RKO (cell line): ENCODE measurements around the gene KCTD5.
"Not testable (repeated sequence)": the region's sequence is repeated elsewhere in the genome, so short reads cannot be mapped to it uniquely, and the experiment has no call there.

Source experiments
- DNase-seq: peaks from one replicate; pipeline ENCODE4 v3.0.0-alpha.2; 2016; ENCODE audit warnings: low spot score

Gene KCTD5

DNA sequence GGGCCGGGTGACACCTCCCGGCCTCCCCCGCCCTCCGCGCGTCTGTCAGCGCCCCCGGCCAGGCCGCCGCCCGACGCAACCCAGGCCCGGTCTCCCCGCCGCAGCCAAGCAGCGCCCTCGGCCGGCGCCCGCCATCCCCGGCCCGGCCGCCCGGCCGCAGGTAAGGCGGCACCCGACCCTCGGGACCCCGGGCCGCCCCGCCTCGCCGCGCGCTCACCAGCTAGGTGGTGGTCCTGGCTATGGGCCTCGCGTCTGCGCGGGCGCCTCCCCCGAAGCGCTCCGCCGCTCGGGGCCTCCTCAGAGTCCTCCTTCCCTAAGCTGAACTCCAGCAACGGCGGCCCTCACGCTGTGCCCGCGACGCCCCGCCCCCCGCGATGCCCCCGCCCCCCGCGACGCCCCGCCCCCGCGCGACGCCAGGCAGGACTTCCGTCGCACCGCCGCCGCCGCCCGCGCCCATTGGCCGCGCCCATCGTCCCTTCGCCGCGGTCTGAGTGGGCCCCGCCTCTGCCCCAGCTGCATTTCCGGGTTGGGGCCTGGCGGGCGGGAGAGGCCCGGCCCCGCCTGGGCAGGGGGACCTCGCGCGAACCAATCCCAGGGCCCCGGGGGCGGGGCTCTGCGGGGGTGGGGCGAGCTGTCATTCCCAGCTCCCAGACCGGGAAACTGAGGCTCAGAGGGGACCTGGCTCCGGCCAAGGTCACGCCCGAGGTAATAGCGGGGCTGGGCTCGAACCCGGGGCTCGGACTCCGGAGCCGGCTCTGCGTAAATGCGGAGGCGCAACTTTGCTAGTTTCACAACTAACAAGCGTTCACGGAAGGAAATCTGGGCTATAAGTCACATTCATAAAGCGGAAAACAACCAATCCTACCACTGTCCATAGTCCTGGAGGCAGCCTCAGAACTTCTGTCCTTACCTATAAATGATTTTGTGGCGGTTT lies 9.0 kb upstream of the KCTD5 start:
- DNase-seq: peak; percentile 94

DNA sequence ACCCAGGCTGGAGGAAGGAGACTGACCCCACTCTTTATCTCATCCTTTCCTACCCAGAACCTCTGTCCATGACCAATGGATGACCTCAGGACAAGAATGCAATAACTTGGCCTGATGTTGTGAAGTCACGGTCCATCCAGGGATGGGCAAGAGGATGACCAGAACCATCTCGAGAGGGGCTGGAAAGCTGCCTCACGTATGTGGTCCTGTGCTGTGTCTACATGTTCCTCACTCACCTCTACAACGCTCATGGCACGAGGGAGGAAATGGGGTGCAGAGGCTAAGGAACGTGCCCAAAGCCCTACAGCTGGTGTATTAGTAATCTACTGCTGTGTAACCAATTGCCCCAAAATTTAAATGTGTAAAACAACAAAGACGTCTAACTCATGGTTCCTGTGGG lies 7.3 kb upstream of the KCTD5 start:
- DNase-seq: no peak

DNA sequence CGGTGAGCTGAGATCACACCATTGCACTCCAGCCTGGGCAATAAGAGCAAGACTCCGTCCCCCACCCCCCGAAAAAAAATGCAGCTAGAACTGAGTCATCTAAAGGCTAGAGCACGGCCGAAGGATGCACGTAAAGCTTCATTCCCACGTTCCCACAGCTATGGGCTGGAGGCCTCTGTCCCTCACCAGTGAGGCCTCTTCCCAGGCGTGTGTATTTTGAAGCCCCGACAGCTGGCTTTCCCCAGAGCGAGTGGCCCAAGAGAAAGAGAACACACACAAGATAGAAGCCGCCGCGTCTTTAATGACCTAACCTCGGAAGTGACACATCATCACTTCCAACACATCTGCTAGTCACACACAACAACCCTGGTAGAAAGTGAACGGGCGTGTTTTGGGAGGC lies 6.6 kb upstream of the KCTD5 start:
- DNase-seq: peak; percentile 93

DNA sequence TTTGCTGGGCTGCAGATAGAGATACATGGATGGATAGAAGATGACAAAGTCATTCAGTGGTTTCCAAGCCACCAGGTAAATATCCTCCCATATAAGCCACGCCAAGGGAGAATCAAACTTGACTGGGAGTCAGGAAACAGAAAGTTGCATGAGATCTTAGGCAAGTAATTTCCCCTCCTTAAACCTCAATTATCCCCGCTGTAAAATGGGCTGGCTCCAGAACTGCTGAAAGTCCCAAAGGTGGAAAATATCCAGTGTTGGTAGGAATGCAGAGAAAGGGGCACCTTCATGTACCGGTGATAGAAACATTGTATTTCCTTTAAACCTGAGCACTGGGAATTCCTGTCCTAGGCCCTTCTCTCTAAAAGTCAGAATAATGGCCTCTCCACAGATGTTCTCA lies 5.4 kb upstream of the KCTD5 start:
- not testable (repeated sequence) for DNase-seq

DNA sequence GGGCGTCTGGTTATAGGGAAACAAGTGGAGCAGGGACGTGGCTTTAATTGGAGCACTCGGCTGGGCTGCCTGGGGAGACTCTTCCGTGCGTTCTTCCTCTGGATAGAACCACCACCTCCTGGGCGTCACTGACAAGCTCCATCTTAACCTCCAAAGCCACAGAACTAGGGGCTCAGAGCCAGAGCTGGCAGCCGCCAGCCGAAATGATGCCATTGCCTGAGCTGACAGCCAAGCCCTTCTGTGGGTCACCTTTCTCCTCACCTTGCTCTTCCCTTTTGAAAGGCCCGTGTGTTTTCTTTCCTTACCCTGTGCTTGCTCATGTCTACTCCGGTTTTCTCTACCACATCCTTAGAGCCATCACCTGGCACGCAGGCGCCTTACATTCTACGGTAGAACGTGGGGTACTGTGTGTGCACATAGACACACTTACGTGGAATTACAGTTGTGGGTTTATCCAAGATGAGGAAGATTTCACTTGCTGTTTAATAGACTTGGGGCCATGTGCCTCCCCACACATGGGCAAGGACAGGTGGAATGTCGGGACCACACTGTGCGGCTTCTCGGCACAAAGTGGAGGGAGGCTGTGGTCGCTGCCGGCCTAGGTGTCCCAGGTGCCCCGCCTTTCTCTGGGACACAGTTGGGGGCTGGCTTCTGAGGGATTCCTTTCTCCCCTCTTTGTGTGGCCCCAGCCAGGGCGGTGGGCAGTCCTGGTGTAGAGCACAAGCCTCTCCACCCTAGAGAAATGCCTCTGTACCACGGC lies 3.9 kb upstream of the KCTD5 start:
- not testable (repeated sequence) for DNase-seq

DNA sequence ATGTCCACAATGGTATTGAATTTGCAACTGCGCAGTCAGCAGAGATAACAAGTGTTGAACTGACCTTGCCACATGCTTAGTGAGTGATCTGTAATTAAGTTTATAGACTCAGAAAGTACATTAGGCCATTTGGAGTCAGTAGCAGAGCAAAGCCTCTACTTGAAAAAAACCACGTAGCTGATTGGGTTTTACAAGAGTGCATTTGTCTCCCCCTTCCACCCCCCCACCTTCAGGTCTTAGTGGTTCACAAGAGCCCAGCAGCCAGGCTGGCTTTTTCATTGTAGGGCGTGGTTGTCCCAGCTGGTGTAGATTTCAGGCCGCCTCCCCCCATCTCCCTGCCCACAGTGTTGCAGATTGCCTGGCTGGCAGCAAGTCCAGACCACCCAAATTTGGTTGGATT lies 2.4 kb upstream of the KCTD5 start:
- not testable (repeated sequence) for DNase-seq

DNA sequence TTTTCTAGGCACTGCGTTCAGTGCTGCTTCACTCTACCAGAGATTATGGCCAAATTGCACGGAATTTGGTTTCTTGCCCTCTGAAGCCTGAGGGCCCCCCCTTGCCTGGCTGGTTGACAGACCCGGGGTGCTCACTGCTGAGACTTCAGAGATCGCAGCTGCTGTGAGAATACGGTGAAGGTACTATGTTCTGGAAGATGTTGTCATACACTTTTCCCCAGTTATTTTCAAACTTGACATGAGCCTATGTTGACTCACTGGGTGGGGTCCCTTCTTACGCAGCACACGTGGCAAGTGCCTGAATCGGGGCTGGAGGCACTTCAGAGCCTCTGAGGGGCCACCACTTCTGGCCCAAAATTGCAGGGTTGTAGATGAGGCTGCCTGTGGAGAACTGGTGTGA lies 2.0 kb upstream of the KCTD5 start:
- peak; percentile 62 for DNase-seq

DNA sequence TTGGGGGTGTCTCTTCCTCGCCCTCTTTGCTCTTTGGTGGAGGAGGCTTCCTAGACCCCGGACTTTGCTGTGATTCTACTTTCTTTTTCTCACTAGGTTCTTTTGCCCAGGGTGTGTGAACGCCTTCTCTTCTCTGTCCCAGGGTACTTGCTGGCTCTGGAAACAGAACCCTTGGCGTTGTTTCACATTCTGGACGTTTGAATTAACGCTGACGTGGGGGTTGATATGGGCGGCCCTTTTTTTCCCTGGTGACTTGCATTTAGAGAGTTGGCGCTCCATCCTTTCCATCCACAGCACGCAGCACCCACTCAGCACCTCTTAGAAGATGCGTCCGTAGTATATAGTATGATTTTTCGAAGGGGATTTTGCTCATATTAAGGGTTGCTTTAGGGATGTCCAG lies 718 bp downstream of the KCTD5 start:
- peak; percentile 38 for DNase-seq

DNA sequence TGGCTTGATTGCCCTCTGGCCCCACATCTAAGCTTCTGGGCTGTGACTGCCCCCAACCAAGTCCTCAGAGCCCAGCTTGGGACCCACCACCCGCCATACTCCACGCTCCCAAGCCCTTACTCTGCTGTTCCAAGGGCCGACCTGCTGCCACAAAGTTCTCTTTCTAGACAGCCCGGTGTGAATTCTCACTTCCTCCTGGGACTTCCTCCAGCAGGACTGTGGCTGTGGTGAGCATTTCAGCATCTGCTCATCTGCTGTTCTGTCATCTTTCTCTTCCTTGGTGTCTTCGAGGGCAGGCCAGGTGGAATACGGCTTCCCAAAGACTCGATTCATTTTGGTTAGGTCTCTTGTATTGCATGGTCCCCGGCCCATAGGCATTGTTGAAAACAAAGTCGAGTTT lies 3.8 kb downstream of the KCTD5 start:
- DNase-seq: not testable (repeated sequence)

DNA sequence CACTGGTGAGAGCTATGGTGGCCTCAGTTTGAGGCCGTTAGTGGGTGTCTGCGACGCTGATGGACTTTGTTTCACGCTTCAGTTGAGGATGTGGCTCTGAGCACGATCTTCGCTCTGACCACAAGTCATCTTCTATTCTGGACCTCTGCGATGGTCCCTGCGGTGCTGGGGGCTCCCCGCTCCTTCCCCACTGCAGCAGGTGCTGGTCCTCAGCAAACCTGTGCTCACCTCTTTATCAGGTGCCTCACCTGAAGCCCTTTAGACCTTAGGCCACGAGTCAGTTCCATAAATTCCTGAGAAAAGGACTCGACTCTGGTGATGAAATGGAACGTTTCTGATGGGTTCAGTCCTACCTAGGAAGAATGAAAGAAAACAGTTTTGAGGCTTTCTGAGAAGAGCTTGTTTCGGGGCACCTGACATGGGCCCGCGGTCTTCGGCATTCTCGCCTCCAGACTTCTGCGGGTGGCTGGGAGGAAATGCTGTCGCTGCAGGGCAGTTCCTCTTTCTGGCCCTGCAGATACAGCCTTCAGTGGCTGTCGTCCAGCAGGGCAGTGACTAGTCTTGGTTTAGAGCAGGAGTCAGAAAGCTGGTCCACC lies 4.7 kb downstream of the KCTD5 start:
- DNase-seq: no peak

DNA sequence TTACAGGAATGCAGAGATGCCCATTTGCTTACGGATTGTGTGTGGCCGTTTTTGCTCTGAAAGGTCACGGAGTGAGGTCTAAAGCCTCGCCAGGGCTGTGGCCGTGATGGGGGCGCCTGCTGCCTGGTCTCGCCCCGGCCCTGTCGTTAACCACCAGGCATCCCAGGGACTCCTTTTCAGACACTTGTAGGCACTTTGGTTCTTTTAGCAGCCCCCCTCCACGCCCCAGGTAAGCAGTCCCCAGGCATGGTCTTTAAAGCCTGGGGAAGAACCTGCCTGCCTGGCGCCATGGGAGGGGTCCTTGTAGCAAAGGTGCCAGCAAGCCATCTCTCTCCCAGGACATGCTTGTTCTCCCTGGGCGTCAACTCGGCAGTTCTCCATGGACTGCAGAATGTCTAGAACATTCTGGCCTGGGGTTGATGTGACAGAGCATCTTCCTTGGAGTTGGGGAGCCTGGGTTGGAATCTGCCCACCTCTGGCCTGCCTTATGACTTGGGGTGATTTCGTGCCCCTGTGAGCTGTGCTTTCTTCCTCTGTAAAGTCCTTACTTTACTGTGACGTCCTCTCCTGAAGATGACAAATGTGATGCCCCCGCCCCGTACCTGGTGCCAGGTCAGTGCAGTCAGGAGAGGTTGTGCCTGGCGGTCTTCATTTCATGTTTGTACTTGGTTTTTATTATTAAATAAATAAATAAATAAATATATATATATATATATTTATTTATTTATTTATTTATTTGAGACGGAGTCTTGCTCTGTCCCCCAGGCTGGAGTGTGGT lies 5.4 kb downstream of the KCTD5 start:
- no peak for DNase-seq

DNA sequence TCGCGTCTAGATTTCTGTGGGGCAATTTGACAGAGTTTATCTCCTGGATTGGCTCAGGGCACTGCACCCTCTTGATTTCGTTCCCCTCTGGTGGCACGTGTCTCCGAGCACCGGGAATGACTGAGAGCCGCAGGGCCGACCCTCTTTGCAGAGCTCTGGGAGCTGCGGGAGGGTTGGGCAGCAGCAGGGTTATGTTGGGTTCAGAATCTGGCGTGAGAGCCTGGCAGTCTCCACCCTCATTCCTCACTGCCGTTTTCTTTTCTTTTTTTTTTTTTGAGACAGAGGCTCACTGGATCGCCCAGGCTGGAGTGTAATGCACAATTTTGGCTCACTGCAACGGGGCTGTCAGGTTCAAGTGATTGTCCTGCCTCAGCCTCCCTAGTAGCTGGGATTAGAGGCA lies 7.1 kb downstream of the KCTD5 start:
- DNase-seq: not testable (repeated sequence)

DNA sequence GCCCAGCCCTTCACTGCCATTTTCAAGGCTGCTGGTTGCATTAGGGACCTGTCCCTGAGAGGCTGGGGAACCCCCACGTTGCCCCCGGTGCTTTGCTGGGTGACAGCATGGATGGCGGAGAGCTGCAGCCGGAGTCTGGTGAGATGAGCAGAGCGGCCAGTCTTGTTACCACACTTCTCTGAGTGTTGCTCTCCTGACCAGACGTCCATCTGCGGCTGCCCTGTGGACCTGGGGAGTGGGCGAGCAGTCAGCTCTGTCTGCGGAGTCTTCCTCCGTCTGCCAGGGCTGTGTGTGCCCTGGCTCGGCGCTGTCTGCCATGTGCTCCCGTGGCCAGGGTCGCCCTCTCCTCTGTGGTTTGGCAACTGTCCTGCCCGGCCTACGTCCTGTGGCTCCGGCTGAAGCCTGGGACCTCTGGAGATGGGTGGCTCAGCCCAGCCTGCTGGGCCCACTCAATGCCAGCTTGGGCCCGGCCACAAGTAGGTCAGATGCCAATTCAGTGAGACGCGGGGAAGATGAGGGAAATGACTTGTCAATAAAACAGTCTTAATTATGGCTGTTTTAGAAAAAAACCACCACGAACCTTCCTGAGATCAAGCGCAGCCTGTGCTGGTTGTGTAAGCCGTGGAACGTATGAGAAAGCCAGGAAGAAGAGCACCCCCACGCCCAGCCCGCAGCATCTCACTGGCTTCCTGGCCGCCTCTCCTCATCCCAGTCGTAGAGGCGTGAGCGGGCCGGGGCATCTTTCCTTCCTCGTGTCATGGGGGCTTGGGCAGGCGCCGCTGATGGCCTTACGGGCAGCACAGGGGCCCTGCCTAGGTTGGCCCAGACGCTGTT lies 7.9 kb downstream of the KCTD5 start:
- DNase-seq: no peak

DNA sequence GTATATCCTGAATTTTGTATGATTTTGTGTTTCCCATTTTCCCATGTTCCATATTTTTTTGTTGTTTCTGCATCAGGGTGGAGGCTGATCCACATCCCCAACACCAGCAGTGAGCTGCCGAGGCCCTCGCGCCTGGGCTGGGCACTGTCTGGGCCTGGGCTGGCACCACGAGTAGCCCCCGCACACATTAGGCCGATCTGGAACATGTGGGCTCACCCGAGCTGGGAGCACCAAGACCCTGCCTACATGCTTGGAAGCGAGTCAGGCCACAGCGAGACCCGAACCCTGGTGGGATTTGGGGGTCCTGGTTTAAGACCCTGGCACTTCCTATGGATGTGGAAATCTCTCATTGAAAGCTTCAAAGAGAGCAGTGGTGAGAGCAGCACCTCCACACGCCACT lies 8.5 kb downstream of the KCTD5 start:
- DNase-seq: no peak

DNA sequence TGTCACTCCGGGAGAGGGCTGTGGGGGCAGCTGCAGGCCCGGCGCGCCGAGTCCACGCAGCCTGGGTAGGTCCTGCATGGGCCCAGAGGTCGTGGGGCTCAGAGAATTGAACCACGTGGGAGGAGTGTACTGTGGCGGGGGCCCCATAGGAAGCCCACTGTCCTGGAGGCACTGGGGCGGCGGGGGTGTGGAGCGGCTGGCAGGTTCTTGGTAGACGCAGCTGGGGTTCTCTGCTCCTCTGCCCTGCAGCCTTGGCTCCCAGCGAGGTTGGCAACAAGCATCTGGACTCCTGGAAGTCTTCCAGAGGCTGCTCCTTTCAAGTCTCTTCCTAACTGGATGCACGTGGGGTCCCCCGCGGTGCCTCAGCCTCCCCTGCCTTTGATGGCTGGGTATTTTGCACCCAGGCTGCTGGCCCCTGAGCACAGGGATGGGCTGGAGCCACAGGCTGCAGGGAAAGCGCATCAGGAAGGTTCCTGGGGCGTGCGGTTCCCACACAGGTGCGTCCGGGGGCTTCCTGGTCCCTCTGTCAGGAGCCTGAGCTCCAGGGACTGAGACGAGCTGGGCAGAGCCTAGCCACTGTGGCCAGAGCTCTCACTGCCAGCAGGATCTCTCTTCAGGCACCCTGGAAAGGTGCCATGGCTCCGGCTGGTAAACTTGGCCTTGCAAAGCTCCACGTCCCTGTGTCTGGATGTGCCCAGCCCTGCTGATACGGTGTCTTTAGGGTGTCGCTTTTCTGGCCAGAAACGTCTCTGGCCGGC lies 9.3 kb downstream of the KCTD5 start:
- DNase-seq: no peak

DNA sequence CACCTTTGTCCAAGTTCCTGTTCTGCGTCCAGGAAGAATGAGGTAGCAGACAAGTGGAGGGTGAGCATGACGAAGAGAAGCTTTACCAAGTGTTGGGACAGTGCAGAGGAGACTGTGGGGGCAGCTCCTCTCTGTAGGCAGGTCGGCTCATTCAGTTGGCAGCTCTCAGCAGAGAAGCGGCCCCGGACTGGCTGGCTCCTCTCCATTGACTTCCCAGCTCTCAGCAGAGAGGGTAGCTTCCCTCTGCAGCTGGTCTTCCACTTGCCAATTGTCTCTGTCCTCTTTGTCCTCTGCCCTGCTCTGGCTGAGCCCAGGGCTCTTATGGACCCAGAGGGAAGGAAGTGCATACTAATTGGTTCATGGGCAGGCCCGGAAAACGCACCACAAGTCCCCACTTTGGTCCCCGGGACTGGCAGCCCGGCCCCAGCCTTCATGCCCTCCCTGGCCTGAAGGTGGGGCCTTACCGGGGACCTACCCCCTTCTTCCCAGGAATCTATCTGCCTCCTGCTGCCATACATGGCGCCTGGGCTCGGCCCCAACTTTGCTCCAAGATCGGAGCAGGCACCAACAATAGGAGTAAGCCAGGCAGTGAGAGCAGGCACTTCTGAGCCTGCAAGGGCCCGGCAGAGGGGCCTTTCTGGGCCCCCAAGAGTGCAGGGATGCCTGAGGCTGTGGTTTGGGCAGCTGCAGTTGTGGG lies 10.1 kb downstream of the KCTD5 start:
- DNase-seq: no peak

DNA sequence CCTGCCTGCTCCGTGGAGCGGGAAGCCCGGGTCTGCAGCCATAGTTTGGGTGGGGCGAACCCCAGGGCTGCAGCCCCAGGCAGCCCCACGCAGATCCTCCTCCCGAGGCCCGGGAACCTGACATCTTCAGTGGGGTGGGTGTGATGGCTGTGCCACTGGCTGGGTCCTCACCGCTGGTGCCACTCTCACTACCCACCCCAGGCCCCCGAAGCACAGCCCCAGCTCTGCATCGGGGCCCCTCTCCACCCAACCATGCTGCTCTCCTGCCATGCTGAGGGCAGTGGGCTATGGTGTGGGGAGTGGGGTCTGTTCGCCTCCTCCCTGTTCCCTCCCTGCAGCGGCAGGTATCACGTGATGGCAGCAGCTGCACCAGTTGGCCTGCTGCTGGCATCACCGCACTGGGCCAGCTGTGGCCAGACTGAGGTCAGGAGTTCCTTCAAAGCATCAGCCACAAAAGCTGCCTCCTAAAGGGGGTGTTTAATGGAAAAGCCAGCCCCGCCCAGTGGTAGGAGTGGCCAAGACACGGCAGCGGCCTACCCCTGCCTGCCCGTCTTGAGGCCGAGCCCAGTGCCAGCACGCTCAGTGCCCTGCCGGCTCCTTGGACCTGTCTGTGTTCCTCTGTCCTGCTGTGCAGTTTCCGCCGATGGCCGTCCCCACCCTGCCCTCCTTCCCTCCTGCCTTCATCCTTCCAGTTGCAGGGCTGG lies 10.8 kb downstream of the KCTD5 start:
- DNase-seq: no peak

DNA sequence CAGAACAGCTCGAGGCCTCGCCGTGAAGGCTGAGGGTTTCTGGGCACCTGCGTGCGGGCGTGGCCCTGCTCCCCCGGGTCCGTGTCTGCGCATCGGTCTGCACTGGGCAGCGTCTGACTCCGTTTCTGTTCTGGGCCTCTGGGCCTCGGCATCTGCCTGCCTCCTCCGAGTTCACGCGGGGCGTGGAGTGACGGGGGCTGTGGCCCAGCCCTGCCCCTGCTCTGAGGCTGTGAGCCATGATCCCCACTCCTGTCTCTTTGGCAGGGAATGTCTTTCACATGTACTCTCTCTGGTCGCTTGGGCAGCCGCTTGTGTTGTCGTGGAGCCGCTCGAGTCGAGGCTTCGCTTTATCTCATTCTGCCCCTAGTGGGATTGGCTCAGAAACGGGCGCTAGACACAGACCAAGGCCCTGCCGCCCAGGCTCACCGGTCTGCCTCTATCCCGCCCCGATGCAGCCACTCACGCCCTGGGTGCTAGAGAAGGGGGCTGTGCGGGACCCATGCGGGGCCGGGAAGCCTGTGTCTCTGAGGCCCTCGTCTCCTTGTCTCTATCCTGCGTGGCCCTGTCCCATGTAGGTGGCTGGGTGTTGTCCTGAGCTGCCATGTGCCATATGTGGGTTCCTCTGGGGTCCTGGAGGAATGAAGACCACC lies 14.4 kb downstream of the KCTD5 start:
- not testable (repeated sequence) for DNase-seq
